COLO668 (cell line): ENCODE results near the gene PCK2.

Experiments
- DNase-seq: peaks from one replicate; lab custom pipeline; 2025; ENCODE audit not compliant: unreplicated experiment; lab: John Stamatoyannopoulos, UW

Gene PCK2

DNA sequence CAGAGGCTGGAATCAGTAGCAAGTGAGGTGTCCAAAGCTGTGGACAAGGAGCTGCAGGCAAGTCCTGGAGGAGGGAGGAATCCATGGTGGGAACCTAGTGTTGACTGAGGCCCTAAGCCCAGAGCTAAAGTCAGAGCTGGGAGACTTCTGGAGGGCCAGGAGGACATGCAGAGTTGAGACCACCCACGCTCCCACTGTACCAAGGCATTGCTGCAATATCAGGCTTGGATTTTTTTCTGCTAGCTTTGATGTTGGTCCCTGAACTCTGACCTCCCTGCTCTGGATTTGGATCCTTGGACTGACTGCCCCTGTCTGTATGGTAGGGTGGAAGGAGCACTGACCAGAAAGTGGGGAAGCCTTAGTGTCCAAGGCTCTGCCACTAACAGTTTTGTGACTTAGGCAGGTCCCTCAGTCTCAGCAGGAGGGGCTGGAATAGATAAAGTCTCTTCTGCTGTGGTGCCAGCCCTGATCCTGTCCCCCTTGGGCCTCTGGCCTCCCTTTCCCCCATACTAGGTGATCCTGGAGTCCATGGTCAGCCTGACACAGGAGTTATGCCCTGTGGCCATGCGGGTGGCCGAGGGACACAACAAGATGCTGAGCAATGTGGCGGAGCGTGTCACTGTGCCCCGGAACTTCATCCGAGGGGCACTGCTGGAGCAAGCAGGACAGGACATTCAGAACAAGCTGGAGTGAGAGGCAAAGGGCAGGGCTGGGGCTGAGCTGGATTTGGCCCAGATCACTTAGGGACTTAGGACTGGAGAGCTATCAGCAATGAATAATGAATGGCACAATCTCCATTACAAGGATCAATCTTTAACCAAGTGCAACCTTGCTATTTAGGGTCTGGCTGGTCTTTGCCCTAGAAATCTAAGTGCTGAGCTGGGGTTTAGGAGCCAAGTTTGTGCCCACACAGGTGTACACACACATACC, 32.9 kb upstream of the PCK2 start:
- DNase-seq: no peak

DNA sequence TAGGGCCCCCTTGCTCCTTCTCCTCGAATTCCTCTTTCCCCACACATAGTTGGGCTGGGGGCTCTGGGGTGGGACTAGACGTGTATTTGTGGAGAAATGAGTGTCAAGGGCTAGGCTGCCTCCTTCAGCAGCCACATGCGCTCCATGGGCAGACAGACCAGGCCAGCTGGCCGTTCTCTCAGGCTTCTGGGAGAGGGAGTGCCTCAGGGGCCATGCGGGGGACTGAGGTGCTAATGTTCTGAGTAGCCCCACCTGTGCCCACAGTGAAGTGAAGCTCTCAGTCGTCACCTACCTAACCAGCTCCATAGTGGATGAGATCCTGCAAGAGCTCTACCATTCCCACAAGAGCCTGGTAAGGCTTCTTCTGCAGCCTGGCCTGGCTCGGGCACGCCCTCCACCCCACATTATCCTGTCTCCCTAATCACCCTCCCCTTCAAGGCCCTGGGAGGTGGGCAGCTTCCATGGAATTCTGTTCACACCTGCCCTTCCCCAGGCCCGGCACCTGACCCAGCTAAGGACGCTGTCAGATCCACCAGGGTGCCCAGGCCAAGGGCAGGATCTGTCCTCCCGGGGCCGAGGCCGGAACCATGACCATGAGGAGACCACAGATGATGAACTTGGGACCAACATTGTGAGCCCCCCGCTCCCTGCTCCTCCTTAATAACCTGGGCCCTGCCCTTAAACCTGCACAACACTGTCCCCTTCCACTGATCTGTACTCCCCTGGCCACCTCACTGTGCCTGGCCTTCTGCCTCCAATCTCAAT, 31.7 kb upstream of the PCK2 start:
- DNase-seq: no peak

DNA sequence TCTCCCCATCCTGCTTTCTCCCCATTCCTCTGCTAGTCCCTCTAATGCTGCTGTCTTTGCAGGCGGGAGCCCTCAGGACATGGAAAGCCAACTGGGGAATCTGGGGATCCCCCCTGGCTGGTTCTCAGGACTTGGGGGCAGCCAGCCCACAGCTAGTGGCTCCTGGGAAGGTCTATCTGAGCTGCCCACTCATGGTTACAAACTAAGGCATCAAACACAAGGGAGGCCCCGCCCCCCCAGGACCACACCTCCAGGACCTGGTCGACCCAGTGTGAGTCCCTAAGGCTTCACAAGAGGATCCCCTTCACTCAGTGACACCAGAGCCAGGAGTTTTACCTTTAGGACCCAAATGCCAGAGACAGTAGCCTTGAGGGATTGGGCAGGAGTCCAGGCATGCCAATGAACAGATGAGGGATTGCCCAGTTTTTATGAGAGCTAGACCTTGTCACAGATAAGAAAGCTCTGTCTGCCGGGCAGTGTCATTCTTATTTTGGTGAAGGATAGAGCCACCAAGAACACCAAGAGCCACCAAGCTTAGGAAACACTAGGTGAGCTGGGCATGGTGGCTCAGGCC, 30.8 kb upstream of the PCK2 start:
- no peak for DNase-seq

DNA sequence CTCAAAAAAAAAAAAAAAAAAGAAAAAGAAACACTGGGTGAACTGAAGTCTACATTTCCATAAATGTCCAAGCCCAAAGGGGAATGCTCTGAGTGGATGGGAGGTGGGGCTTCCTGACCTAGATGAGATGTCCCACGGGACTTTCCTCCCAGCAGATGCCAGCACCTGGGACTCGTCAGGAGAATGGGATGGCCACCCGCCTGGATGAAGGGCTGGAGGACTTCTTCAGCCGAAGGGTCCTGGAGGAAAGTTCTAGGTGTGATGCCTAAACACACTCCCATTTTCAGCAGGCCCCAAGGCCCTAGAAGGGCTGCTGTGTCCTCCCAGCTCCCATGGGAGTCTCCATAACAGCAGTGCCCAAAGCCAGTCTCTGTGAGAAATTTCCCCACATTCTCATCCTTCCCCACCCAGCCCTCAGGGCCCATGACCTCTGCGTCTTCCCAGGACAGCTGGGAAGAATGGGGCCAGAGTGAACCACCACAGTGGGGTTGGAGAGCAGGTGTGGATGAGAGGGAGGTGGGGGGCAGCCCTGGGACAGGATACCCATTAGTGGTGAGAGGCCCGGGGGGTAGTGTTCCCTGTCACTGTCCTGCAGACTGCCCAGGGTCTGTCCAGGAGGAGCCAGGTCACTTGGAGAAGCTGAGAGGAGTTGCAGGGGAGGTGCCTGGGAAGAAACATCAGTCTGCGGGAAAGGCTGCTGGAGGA, 29.9 kb upstream of the PCK2 start:
- DNase-seq: no peak

DNA sequence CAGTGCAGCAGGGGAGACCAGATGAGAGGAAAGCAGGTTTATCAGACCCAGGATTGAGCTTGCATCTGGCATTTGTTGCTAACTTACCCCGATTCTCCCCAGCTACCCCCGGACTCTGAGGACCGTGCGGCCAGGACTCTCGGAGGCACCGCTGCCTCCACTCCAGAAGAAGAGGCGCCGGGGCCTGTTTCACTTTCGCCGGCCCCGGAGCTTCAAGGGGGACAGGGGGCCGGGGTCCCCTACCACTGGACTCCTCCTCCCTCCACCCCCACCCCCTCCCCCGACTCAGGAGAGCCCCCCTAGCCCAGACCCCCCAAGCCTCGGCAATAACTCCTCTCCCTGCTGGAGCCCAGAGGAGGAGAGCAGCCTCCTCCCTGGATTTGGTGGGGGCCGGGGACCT, 29.3 kb upstream of the PCK2 start:
- no peak for DNase-seq

DNA sequence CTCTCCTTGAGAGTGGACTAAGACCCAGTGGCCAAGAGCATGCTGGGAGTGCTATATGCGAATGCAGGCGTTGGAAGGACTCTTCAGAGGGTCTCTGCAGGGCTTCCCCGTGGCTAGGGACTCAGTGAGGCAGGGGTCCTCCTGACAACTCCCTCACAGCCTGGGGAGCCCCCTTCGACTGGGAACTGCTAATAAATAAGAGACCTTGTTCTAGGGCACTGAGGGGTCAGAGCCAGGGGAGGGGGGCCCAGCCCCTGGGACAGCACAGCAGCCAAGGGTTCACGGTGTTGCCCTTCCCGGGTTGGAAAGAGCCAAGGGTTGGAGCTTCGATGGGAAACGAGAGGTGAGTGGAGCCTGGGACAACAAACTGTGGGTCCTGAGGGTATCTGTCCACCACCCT, 28.7 kb upstream of the PCK2 start:
- DNase-seq: no peak

DNA sequence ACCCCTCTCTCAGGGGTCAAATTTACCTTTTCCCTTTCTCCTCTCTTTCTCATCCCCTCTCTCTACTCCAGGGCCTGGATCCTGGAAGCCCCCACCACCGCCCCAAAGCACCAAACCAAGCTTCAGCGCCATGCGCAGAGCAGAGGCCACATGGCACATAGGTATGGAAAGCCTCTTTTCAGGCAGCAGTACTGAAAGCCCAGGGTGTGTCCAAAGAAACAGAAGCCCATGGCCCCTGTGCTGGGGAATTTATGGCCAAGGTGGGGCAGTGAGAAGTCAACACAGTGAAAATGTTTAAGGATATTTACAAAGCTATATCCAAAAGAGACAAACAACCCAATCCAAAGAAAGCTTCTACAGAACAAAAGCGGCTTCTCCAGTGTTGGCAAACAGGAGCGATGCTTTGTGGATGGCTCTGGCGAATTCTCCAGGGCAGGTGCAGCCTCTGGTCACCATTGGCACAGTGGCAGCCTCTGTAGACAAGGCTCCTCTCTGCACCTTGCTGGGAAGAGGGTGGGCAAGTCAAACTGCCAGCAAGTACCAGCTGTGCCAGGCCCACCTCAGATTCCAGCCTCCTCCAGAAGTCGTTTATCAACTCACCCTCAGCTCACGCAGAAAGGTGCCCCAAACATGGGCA, 27.5 kb upstream of the PCK2 start:
- DNase-seq: peak; percentile 21

DNA sequence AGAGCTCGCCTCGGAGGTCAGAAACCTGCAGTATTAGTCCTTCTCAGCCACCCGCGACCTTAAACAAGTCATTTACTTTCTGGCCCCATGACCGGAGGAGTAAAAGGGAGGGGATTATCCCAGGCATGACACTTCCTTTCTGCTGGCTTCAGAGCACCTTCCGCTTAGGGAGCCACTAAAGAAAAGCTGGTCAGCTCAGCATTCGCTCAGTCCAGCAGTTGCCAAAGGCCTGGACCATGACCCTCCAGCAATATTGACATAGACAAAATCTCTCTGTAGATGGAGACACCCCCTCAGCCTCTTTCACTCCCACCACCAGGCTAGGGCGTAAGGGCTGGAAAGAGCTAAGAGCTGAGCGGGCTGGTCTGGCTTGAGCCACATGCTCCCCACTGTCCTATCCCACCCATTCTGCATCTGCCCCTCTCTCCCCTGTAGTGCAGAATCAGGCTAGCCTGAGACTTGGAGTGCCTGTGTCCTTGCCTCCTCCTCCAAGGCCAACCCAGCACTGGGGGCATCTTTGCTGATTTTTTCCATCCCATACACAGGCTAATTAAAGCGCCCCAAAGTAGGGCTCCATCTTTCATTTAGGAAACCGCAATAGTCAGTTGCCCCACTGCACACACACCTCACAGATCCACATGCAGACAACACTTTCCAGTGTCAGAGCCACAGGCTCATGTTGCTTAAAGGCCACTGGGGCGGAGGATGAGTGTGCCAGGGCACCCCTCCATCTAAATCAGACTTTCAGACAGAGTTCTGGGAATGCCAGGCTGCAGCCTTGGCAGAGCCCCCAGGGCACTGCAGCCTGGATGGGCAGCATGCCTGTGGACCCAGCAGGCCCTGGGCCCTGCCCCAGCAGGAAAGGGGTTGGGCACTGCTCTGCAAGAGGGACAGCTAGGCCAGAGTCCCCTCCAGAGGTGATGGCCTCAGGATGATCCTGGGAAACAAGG, 26.7 kb upstream of the PCK2 start:
- DNase-seq: no peak

DNA sequence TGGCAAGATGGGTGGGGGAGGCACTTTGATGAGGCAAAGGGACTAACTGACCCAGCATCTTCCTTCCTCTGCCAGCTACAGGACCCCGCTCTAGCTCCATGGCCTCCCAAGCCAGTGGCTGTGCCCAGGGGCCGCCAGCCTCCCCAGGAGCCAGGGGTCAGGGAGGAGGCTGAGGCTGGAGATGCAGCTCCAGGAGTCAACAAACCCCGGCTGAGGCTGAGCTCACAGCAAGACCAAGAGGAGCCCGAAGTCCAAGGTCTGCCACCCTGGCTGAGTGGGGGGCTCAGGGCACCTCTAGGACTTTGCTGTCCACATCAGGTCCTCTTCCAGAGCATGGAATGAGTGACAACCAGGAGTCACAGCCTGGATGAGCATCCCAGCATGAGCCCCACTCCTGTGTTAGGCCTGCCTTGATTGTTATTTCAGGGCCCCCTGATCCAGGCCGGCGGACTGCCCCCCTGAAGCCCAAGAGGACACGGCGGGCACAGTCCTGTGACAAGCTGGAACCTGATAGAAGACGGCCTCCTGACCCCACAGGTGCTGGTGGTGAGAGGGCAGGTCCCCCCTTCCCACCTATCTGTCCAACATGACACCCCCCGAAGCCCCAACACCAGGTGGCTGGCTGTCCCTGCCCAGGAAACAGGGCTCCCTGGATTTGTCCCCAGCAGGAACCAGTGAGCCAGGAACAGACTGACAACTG, 25.2 kb upstream of the PCK2 start:
- DNase-seq: no peak

DNA sequence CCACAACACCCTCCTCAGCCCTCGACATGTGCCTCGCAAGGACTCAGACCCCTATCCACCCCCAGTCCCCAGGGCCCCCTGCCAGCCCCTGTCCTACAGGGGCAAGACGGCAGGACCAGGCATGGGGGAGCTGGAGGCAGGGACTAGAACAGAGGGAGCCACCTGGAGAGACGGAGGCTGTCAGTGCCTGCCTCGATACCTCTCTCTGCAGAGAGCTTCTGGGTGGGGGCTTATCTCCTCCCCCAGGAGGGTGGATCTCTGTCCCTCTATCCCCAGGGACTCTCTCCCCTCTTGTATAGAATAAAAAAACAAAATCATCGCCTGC, 24.7 kb upstream of the PCK2 start:
- DNase-seq: no peak

DNA sequence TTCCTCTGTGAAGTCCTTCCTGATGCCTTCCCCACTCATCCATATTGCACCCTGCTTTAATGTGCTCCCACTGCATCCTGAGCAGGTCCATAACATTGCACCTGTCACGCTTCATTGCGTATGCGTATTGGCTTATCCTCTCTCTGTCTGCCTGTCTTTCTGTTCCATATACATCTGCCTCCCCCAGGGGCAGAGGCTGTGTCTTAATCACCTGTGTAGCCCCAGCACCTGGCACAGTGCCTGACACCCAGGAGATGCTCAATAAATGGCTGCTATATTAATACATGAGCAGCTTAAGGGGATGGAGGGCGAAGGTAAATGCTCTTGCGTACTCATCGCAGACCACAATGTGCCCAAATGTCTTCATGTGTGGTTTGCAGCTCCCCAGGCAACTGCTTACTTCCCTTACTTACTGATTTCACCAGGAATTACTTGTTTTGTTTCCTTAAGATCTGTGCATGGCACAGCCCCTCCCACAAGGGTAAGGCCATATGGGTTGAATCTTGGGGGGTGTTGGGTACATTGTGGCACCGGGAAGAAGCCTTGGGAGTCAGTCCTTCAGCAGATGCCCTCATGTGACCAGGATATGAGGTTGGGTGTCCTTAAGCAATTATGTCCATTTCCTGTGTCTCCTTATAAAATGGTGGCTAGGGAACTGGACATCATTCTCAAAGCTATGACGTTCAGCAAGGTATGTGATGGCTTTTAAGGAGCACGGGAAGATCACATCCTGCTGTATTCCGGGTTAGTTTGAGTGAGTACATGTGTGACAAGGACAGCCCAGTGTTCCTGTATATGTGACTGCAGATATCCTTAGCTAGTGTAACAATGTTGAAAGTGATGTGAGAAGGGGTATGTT, 23.6 kb upstream of the PCK2 start:
- DNase-seq: peak; percentile 84

DNA sequence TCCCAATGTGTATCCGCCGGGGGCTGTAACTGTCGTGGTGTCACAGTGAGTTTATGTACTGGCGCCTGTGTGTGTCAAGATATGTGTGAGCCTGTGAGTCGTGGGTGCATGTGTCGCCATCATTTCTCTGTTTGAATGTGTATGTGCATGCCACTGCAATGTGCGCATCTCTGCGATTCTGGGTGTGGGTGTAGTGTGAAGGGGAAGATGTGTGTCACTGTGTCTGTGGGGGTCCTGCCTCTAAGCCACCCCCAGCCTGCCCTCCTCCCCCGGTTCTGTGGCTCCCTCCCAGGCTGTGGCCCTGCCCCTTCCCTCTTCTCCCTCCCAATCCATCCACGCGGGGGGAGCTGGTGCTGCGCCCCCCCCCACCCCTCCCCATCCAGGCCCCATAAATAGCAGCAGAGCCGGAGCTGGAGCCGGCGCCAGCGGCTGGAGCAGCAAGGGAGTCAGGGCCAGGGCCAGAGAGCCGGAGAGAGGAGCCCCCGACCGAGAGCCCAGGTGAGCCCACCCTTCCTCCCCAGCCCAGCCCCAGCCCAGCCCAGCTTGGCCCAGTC, 22.9 kb upstream of the PCK2 start, which contains the start of gene CPNE6:
TSS of gene CPNE6 (plus strand) at position 419 of the 554 bp plus-strand sequence. CDS start 1,375 bp downstream, outside the sequence.
- DNase-seq: no peak

DNA sequence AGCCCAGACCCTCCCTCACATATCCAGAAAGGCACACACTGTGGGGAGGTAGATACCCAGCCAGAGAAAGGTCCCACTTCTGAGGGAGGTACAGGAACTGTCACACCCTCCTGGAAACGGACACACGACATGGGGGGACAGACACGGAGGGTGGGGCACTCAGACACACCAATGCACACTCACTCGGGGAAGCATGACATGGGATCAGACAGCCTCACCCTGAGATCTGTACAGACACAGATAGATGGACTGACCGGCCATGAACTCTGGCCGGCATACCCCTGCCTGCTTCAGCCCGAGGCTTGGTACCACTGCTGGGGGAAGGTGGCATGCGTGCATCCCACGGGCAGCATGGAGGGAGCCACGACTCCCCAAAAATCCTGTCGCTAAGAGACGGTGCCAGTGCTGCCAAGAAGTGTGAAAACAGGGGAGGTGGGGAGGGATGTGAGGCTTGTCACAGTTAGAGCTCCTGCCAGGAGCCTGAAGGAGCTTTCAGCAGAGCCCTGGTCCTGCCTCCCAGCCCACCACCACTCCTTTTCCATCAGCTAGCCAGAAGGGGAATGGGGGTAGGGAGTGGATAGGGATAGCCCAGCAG, 22.2 kb upstream of the PCK2 start:
- DNase-seq: no peak

DNA sequence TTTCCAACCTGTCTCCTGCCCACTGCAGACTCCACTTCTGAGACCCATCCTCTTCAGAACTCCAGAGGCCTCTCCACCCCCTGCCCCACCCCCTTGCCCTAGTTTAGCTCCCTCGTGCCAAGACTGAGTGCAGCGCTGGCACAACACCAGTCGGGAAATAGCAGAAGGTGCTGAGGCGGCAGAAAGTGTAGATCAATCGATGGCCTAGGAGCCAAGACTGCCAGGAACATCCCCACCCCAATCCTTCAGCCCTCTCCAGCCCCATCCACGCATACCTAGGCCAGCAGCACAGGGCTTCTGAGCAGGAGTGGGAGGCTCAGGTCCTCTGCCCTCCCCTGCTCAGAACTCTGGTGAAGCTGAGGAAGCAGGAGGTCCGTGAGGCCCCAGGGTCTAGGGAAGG, 21.7 kb upstream of the PCK2 start:
- DNase-seq: no peak

DNA sequence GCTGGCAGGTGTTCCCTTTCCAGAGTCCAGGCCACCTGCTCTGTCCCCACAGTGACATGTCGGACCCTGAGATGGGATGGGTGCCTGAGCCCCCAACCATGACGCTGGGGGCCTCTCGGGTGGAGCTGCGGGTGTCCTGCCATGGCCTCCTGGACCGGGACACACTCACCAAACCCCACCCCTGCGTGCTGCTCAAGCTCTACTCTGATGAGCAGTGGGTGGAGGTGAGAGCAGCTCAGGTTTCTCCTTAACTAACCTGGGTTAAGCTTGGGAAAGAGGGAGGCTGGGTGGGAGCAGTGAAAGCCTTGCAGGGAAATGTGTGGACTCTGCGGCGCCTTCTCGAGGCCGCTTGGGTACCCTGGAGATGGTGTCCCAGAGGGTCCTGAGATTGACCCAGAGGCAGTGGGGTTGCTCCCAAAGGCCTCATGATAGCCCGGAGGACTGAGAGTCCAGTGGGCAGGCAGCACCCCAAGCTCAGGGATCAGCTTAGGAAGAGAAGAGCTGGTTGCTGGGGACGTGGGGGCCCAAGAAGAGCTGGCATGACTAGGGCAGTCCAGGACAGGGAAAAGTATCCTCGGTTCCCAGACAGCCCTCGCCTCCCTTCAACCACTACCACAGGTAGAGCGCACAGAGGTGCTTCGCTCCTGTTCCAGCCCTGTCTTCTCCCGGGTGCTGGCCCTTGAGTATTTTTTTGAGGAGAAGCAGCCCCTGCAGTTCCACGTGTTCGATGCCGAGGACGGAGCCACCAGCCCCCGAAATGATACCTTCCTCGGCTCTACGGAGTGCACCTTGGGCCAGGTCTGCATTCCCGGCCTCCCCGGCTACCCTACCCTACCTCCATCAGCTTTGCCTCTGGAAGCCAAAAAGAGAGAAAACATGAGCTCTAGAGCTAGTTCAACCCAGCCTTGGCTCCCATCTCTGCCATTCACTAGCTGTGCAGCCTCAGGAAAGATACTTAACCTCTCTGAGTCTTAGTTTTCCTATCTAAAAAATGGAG, 20.9 kb upstream of the PCK2 start:
- DNase-seq: no peak
